ENCODE results near the gene CAPN7.

CAPN7 gene

GRCh38 chr3:15204005-15204404 lies 2.0 kb upstream of the CAPN7 start:
- no peak for DNase-seq

GRCh38 chr3:15205482-15205933 lies 538 bp upstream of the CAPN7 start:
- DNase-seq, result no peak

GRCh38 chr3:15206662-15207576 lies 873 bp downstream of the CAPN7 start:
- DNase-seq, result no peak

GRCh38 chr3:15207836-15208504 lies 1.9 kb downstream of the CAPN7 start:
- DNase-seq, result no peak

GRCh38 chr3:15211937-15212336 lies 5.9 kb downstream of the CAPN7 start:
- no peak for DNase-seq

- no peak for DNase-seq
Observed at GRCh38 chr3:15214758-15215157, 8.7 kb downstream of the CAPN7 start.

- no peak for DNase-seq
Observed at GRCh38 chr3:15215996-15216395, 9.9 kb downstream of the CAPN7 start.

- DNase-seq, result no peak
Observed at GRCh38 chr3:15216501-15216900, 10.5 kb downstream of the CAPN7 start.

GRCh38 chr3:15217011-15217671 lies 11.1 kb downstream of the CAPN7 start:
- DNase-seq, result no peak

- DNase-seq, result no peak
Observed at GRCh38 chr3:15217841-15218267, 11.8 kb downstream of the CAPN7 start.

- no peak for DNase-seq
Observed at GRCh38 chr3:15218689-15219088, 12.6 kb downstream of the CAPN7 start.

- no peak for DNase-seq
Observed at GRCh38 chr3:15220056-15220455, 14.0 kb downstream of the CAPN7 start.

- DNase-seq, result no peak
Observed at GRCh38 chr3:15220661-15221060, 14.6 kb downstream of the CAPN7 start.

GRCh38 chr3:15221574-15222217 lies 15.7 kb downstream of the CAPN7 start:
- DNase-seq, result no peak

- no peak for DNase-seq
Observed at GRCh38 chr3:15223685-15224572, 17.9 kb downstream of the CAPN7 start.

GRCh38 chr3:15228147-15228546 lies 22.1 kb downstream of the CAPN7 start:
- no peak for DNase-seq

GRCh38 chr3:15229262-15229661 lies 23.2 kb downstream of the CAPN7 start:
- no peak for DNase-seq

GRCh38 chr3:15241341-15241740 lies 35.3 kb downstream of the CAPN7 start:
- no peak for DNase-seq

- DNase-seq, result no peak
Observed at GRCh38 chr3:15243822-15244482, 37.9 kb downstream of the CAPN7 start.

- no peak for DNase-seq
Observed at GRCh38 chr3:15246186-15246585, 40.1 kb downstream of the CAPN7 start.

GRCh38 chr3:15253023-15253697 lies 47.1 kb downstream of the CAPN7 start:
- no peak for DNase-seq

All from GF-D8 (cell line).